GM21360 (cell line): ENCODE data around the gene FOXN3.
"Not testable (repeated sequence)": the region's sequence is repeated elsewhere in the genome, so short reads cannot be mapped to it uniquely, and the experiment has no call there.

Source experiments
- ATAC-seq: cut with Tn5 transposase; IDR thresholded peaks from one replicate; pipeline ENCODE4 v1.9.1; 2021; ENCODE audit warnings: mild to moderate bottlenecking, moderate library complexity; ENCODE audit not compliant: unreplicated experiment

Gene FOXN3

GRCh38 chr14:89256951-89257350 is 160.1 kb downstream of the FOXN3 start:
- ATAC-seq = no peak

GRCh38 chr14:89256283-89256682 is 160.8 kb downstream of the FOXN3 start:
- no peak for ATAC-seq

DNA sequence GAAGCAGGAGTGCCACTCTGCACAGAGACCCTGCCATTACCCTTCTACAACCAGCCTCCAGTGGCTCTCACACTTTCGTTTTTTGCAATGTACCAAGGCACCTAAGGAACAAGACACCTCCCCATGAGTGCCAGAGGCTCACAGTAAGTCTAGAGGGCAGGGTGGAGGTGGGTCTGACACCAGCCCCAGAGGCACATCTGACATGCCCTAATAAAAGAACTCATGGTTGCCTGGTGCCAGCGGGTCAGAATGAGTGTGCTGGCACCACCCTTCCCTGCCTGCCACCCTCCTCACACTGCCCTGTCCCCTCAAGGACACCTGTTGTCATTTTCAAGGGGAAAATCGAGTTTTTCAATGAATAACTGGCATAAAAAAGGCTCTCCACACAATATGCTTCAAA is 161.2 kb downstream of the FOXN3 start:
- ATAC-seq = no peak

DNA sequence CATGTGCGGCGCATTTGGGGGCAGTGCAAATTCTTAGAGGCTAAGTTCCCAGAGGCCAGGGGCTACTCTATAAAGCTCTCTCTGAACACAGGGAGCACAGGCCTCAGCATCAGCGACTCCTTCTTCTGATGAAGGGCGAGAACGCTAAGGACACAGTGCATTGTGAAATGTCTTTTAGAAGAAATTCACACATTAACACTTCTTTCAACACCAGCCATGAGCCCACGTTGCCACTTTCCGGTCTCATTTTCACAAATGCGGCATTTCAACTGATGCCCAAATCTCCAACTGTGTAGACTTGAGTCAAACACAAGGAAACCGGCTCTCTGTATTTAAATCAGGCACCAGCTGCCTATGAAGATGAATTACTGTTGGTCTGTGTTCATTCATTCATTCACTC is 162.0 kb downstream of the FOXN3 start:
- no peak for ATAC-seq

GRCh38 chr14:89254166-89254909 is 162.7 kb downstream of the FOXN3 start:
- no peak for ATAC-seq

- ATAC-seq = no peak
These were observed 164.0 kb downstream of the FOXN3 start for GRCh38 chr14:89252887-89253532.

DNA sequence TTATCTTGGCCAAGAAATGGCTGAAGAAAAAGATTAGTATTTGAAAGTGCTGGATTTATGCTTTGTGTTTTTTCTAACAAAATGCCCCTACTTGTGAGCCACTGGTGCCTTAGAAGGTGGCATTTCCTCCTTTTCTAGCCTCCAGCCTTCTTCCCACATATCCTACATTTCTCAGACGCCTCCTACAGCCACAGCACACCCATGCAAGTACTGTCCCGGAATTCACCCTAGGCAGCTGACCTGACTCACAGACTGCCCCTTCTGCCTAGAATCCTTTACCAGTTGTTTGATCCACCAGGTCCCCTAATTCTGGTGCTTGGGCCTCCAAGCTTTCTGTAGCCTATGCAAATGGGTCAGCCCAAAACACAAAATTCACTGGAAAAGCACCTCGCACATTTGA is 166.0 kb downstream of the FOXN3 start:
- no peak for ATAC-seq

- ATAC-seq = not testable (repeated sequence)
These were observed 166.4 kb downstream of the FOXN3 start for GRCh38 chr14:89250655-89250975.

DNA sequence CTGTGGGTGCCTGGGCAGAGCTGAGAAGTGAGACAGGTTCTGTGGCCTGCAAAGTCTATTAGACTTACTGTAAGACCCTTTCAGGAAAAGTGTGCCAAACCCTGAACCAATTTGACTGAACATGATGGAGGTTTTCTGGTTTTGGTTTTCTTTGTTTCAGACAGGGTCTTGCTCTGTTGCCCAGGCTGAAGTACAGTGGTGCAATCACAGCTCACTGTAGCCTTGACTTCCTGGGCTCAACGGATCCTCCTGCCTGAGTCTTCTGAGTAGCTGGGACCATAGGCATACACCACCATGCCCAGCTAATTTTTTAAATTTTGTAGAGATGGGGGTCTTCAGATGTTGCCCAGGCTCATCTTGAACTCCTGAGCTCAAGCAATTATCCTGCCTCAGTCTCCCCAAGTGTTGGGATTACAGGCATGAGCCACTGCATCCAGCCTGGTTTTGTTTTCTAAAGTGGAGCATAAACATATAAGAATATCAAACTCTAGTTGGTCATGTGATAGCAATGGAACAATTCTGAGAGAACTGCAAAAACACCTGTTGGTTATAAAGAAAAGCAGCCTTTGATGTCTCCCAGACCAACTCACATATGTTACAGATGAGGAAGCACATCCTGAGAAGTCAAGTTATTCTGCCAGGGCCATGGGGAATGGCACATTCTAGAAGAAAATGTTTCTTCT is 166.9 kb downstream of the FOXN3 start:
- no peak for ATAC-seq

DNA sequence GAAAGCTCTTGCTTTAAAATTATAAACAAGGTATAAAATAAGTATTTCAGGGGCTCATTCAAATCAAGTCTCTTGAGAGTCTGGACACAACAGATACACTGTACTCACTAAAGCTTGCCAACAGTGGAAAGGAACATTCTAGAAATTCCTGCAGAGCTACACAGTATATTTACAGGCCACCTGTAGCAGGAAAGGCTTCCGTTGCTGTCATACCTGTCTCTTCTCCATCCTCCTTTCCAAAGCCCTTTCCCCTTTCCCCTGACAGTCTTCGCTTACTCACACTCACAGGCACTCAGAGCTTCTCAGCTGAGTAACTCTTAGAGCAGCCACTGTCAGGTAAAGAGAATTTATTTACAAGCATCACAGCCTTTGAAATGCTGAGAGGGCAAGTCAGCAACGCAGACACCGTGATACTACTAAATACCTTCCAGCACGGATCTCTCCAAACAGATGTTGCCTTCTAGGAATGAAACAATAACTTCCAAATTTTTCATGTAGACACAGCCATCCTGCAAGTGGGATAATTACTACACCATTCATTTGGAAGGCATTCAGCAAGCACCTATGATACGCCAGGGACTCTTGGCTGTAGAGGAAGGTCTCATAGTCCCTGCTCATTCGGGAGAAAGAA is 167.9 kb downstream of the FOXN3 start:
- ATAC-seq = no peak

GRCh38 chr14:89248411-89249064 is 168.5 kb downstream of the FOXN3 start:
- no peak for ATAC-seq

DNA sequence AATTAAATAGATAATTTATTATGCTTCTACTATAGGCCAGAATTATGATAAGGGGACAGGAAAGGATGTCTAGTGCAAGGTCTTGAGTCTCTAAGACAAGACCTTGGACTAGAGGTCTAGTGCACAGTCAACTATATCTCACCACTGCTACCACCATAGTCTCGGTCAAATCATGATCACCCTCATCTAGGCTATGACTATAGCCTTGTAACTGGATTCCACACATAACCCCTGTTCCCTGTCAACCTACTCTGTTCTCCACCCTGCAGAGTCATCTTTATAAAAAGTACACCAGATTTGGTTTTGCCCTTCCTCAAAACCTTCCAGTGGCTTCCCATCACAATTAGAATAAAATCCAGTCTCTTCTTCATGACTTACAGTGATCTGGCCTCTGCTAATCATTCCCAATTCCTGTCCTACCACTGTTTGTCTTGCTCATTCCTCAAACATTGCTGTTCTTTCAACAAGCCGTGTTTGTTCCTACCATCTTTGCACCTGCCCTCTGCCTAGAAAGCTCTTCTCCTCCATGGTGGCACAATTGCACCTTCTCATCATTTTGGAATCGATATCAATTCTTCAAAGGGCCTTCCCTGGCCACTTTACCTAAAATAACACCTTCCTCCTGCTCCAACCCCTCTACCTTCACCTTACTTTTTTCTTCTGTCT is 169.4 kb downstream of the FOXN3 start:
- ATAC-seq = no peak

DNA sequence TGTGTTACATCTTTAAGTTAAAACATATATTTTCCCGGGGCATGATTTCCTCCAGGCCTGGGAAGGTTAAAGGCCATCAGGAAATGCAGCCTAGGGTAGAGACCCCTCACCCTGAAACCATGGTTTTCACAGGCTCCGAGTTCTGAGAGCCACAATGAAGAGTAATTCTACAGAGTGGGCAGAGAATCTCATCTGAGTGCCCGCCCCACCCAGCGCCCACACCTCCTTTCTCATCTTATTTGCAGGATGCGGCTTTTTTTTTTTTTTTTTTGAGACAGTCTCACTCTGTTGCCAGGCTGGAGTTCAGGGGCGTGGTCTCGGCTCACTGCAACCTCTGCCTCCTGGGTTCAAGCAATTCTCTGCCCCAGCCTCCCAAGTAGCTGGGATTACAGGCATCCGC is 170.7 kb downstream of the FOXN3 start:
- ATAC-seq = no peak

GRCh38 chr14:89245802-89246201 is 171.2 kb downstream of the FOXN3 start:
- ATAC-seq = no peak

DNA sequence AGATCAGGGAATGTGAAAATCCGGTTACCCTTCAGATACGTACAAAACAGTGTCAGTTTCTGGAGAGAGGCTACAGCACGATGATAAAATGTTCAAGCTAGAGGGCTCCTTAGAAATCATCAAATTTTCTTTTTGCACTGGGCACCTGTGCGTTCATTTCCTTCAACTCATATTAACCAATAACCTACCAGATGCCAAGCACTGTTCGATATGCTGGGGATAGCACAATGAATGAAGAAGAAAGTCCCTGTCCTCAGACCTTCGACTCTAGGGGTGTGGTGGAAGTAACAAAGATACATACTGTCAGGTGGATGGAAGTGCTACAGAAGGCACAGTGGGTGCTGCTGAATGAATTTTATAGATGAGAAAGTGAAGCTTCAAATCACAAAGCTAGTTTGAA is 172.3 kb downstream of the FOXN3 start:
- no peak for ATAC-seq

- ATAC-seq = no peak
These were observed 173.3 kb downstream of the FOXN3 start for GRCh38 chr14:89243741-89244140.

GRCh38 chr14:89243286-89243685 is 173.7 kb downstream of the FOXN3 start:
- ATAC-seq = no peak

GRCh38 chr14:89242652-89243279 is 174.3 kb downstream of the FOXN3 start:
- no peak for ATAC-seq

GRCh38 chr14:89241934-89242651 is 174.9 kb downstream of the FOXN3 start:
- no peak for ATAC-seq

DNA sequence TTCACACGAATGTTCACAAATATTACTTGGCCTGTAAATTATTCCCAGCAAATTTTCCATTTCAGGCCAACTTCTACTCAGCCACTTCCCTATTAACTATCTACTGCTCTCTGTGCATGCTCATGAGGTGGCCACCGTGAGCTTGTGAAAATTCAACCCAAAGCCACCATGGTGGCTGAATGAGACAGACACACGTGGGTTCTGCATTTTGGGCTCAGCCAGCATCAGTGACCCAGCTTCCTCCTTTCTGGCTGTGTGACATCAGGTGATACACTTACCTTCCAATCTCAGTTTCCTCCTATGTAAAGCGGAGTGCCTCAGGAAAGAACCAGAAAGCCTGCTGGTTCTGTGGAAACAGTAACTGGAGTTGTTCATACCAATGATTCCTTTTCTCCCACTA is 175.8 kb downstream of the FOXN3 start:
- no peak for ATAC-seq
